Keratinocyte (primary cell): ENCODE results near the gene CBX7. TPM values are rescaled to one million over a fixed set of nuclear protein-coding genes. Genes with fewer than 3 reads are reported as not detected.

Source experiments
- DNase-seq: peaks from one replicate; pipeline ENCODE4 v3.0.0-alpha.2; 2011; ENCODE audit warnings: low read depth, missing footprints, low spot score
- FAIRE-seq: peaks from 2 replicates; lab custom pipeline; 2011; peaks lifted over from hg19 to GRCh38; lab: Jason Lieb, UNC
- H2AFZ ChIP-seq: 2 replicates; pipeline ENCODE4 v1.6.0; 2012; ENCODE audit warnings: low read length, control low read depth, inconsistent platforms; ENCODE audit not compliant: control insufficient read depth
- H3K27ac ChIP-seq: 2 replicates; pipeline ENCODE4 v1.5.1; 2011; ENCODE audit warnings: low read length; ENCODE audit not compliant: control insufficient read depth, insufficient read depth
- H3K27me3 ChIP-seq: 3 replicates; pipeline ENCODE4 v1.6.0; 2011; ENCODE audit warnings: low read length; ENCODE audit not compliant: control insufficient read depth, insufficient read depth; ENCODE audit errors: extremely low read depth
- H3K36me3 ChIP-seq, 2 experiments: 2 replicates in 1 of 2; 3 replicates in 1 of 2; pipeline ENCODE4 v1.5.1; 2011; ENCODE audit warnings: low read length in 2 of 2, mild to moderate bottlenecking in 1 of 2; ENCODE audit not compliant: control insufficient read depth in 2 of 2, insufficient read depth in 2 of 2; ENCODE audit errors: extremely low read depth in 1 of 2
- H3K4me1 ChIP-seq: 3 replicates; pipeline ENCODE4 v1.5.1; 2011; ENCODE audit warnings: low read length; ENCODE audit not compliant: control insufficient read depth, insufficient read depth; ENCODE audit errors: extremely low read depth
- H3K4me2 ChIP-seq: 3 replicates; pipeline ENCODE4 v1.6.0; 2011; ENCODE audit warnings: low read depth, low read length; ENCODE audit not compliant: control insufficient read depth, insufficient read depth; ENCODE audit errors: extremely low read depth
- H3K4me3 ChIP-seq, 3 experiments: fragments of 200-600 bp in 1 of 3; sonication (generic) in 1 of 3; 2 replicates in 2 of 3; 3 replicates in 1 of 3; pipeline ENCODE4 v1.5.1; 2011 to 2016; ENCODE audit warnings: low read length in 3 of 3, mild to moderate bottlenecking in 3 of 3, control low read depth in 2 of 3, inconsistent platforms in 1 of 3, low read depth in 1 of 3, mixed read lengths in 1 of 3, mixed run types in 1 of 3, moderate library complexity in 1 of 3; ENCODE audit not compliant: control insufficient read depth in 2 of 3, insufficient read depth in 2 of 3; ENCODE audit errors: extremely low read depth in 1 of 3
- H3K79me2 ChIP-seq: 2 replicates; pipeline ENCODE4 v1.6.0; 2012; ENCODE audit warnings: low read length; ENCODE audit not compliant: control insufficient read depth, insufficient read depth
- H3K9ac ChIP-seq: 3 replicates; pipeline ENCODE4 v1.6.0; 2011; ENCODE audit warnings: low read length; ENCODE audit not compliant: control insufficient read depth, insufficient read depth; ENCODE audit errors: extremely low read depth
- H3K9me1 ChIP-seq: 3 replicates; pipeline ENCODE4 v1.6.0; 2011; ENCODE audit warnings: low read length; ENCODE audit not compliant: control insufficient read depth, insufficient read depth; ENCODE audit errors: extremely low read depth
- H3K9me3 ChIP-seq: 2 replicates; pipeline ENCODE4 v1.5.1; 2012; ENCODE audit warnings: low read depth, low read length; ENCODE audit not compliant: control insufficient read depth
- H4K20me1 ChIP-seq: 3 replicates; pipeline ENCODE4 v1.6.0; 2011; ENCODE audit warnings: low read length; ENCODE audit not compliant: control insufficient read depth, insufficient read depth; ENCODE audit errors: extremely low read depth
- CTCF ChIP-seq, 3 experiments: IDR thresholded peaks in 1 of 3; conservative IDR thresholded peaks in 1 of 3; optimal IDR thresholded peaks in 1 of 3; 2 replicates in 2 of 3; 3 replicates in 1 of 3; pipeline versions ENCODE3 to v1.5.1; 2011; ENCODE audit warnings: low read length in 3 of 3, mild to moderate bottlenecking in 3 of 3, moderate library complexity in 2 of 3, control low read depth in 1 of 3, inconsistent platforms in 1 of 3; ENCODE audit not compliant: insufficient read depth in 2 of 3; ENCODE audit errors: extremely low read depth in 1 of 3
- EZH2 ChIP-seq: IDR thresholded peaks from one replicate; pipeline ENCODE4 v1.6.1; 2012; ENCODE audit warnings: inconsistent platforms, mild to moderate bottlenecking, low read length, moderate library complexity
- dilution Hi-C: fragments of 300-500 bp; cut with MboI; formaldehyde crosslinking; loops from one replicate; pipeline ENCODE4 v1.7.0; 2020; ENCODE audit warnings: low sequenced_read_pairs; ENCODE audit not compliant: extremely low pct_ligation_motif_present
- polyA plus RNA-seq, 5 experiments: library from polyadenylated mRNA; depleted of rRNA in 3 of 5; stranded (reverse) in 3 of 5; stranded (forward) in 1 of 5; unstranded in 1 of 5; fragments of >200 nt; gene quantifications; 1 replicate in 1 of 5; 2 replicates in 3 of 5; 3 replicates in 1 of 5; pipeline versions ENCODE4 v1.2.1 to v1.2.3, GENCODE V29; 2011 to 2012; ENCODE audit warnings: missing spikeins in 2 of 5, low read depth in 1 of 5, low replicate concordance in 1 of 5

CBX7 gene
- polyA plus RNA-seq, 1 donor (not counting 4 experiments of a cell fraction or from before 2014, with no cell fraction given) = 1.3 TPM

DNA sequence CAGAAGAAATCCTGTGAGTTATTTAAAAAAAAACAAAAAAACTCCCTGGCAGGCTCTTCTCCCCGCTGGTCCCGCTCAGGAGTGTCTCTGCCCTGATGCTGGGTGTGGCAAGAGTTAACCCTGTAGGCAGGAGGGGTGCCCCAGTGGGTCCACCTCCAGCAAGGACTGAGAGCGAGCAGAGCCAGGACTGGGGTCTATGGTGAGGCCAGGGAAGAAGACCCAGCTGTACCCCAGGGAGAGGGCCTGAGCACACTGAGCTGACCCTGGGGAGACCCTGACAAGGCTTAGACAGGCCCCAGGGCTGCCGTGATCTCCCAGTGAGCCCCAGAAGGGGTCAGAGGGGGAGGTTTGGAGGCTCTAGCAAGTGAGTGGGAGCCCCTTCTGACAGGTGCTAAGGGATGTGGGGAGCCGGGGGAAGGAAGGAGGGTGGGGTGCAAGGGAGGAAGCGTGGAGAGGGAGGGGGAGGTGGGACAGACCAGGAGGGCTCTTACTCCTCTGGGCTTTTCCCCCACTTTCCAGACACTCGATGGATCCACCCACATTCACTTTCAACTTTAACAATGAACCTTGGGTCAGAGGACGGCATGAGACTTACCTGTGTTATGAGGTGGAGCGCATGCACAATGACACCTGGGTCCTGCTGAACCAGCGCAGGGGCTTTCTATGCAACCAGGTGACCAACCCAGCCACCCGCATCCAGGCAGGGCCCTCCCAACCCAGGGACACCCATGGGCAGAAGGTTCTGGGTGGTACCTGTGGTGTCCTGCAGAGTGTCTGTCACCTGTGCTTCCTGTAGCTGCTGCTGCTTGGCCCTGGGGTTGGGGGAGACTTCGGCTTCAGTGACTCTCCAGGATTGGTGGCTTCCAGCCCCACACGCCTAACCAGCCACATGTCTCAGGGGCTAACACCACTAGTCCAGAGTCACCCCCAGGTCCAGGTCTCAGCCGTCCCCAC, 69.0 kb downstream of the CBX7 start:
- Histone ChIP-seq H3K9me1 (no peaks in the 10 kb centered on the region), H3K27ac (no peak overlapping the region), H3K36me3 (peaks cover 0 to 4% of the 10 kb centered on the region in 2 experiments), H4K20me1 (no peaks in the 10 kb centered on the region), H3K79me2 (no peaks in the 10 kb centered on the region), H3K9me3 (no peaks in the 10 kb centered on the region), H3K4me2 (no peak overlapping the region), H3K27me3 (no peaks in the 10 kb centered on the region), H3K9ac (no peak overlapping the region), H3K4me1 (peaks cover 4% of the 10 kb centered on the region), H2AFZ (no peak overlapping the region), H3K4me3 (no peak overlapping the region)
- TF ChIP-seq EZH2 = no peak
- TF ChIP-seq CTCF (optimal IDR thresholded peaks at IDR 0.05 in 1 of 3, IDR thresholded peaks at IDR 0.05 in 1 of 3, conservative IDR thresholded peaks at IDR 0.05 in 1 of 3; ENCODE audit: extremely low read depth in 1 of 3, insufficient read depth in 2 of 3, low read length in 3 of 3) = no peak
- FAIRE-seq (no peak), DNase-seq (no peak)
- dilution Hi-C loops = no loop called here

DNA sequence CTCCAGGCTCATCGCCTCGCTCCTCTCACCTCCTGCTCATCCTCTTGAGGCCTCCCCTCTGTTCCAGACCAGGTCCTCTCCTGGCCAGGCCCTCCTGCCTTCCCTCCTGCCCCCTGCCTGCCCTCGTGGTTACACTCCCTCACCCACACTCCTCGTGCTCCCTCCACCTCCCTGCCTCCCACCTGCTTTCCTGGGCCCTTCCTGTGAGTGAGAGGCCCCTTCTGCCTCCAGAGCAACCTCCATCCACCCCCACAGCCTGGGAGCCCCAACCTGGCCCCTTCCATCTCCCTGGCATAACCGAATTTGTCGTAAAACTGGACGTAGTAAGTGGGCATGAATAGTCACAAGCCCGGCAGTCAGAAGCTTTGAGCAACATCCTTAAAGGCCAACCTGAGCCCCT, 70.9 kb downstream of the CBX7 start:
- no peak overlapping the region for H3K9ac ChIP-seq
- H3K36me3 ChIP-seq = peaks cover 0 to 4% of the 10 kb centered on the region in 2 experiments
- FAIRE-seq (no peak), DNase-seq (no peak)
- no peaks in the 10 kb centered on the region for H3K79me2 ChIP-seq
- H3K9me1 ChIP-seq = no peaks in the 10 kb centered on the region
- dilution Hi-C loops = no loop called here
- no peak overlapping the region for H3K27ac ChIP-seq
- no peaks in the 10 kb centered on the region for H3K9me3 ChIP-seq
- H3K4me3 ChIP-seq = no peak overlapping the region
- H2AFZ ChIP-seq = no peak overlapping the region
- no peak overlapping the region for H3K4me2 ChIP-seq
- TF ChIP-seq CTCF (optimal IDR thresholded peaks at IDR 0.05 in 1 of 3, IDR thresholded peaks at IDR 0.05 in 1 of 3, conservative IDR thresholded peaks at IDR 0.05 in 1 of 3; ENCODE audit: extremely low read depth in 1 of 3, insufficient read depth in 2 of 3, low read length in 3 of 3) (no peak), EZH2 (no peak)
- no peaks in the 10 kb centered on the region for H4K20me1 ChIP-seq
- no peaks in the 10 kb centered on the region for H3K27me3 ChIP-seq
- no peaks in the 10 kb centered on the region for H3K4me1 ChIP-seq
